NCI-H1105 (cell line): ENCODE data around the gene PSMC3.
A peak's percentile ranks its signal among the peaks of the same experiment; 100 is the strongest.

Experiments
- DNase-seq: peaks from one replicate; lab custom pipeline; 2025; lab: John Stamatoyannopoulos, UW

PSMC3 gene

GRCh38 chr11:47443028-47443700, 16.9 kb upstream of the PSMC3 start:
- no peak for DNase-seq

- DNase-seq, result no peak
Measured at GRCh38 chr11:47442514-47442913, 16.3 kb upstream of the PSMC3 start.

- DNase-seq, result no peak
Measured at GRCh38 chr11:47441421-47441820, 15.2 kb upstream of the PSMC3 start.

GRCh38 chr11:47440054-47440476, 13.8 kb upstream of the PSMC3 start:
- no peak for DNase-seq

GRCh38 chr11:47438721-47439120, 12.5 kb upstream of the PSMC3 start:
- no peak for DNase-seq

GRCh38 chr11:47437746-47438418, 11.6 kb upstream of the PSMC3 start:
- DNase-seq, result no peak

GRCh38 chr11:47437218-47437745, 11.0 kb upstream of the PSMC3 start:
- no peak for DNase-seq

GRCh38 chr11:47436726-47437125, 10.5 kb upstream of the PSMC3 start:
- DNase-seq, result no peak

GRCh38 chr11:47435687-47436086, 9.4 kb upstream of the PSMC3 start:
- DNase-seq, result no peak

- no peak for DNase-seq
Measured at GRCh38 chr11:47434011-47434786, 8.0 kb upstream of the PSMC3 start.

GRCh38 chr11:47433157-47433556, 6.9 kb upstream of the PSMC3 start:
- DNase-seq, result no peak

GRCh38 chr11:47431356-47432083, 5.3 kb upstream of the PSMC3 start:
- no peak for DNase-seq

- no peak for DNase-seq
Measured at GRCh38 chr11:47430524-47430923, 4.3 kb upstream of the PSMC3 start.

GRCh38 chr11:47425611-47426010, 628 bp downstream of the PSMC3 start:
- DNase-seq, result no peak

GRCh38 chr11:47418454-47419259, 7.6 kb downstream of the PSMC3 start:
- no peak for DNase-seq

- no peak for DNase-seq
Measured at GRCh38 chr11:47417712-47418111, 8.5 kb downstream of the PSMC3 start.

GRCh38 chr11:47415949-47416472, 10.2 kb downstream of the PSMC3 start:
- DNase-seq, result peak; percentile 35

- DNase-seq, result no peak
Measured at GRCh38 chr11:47415091-47415854, 11.0 kb downstream of the PSMC3 start.

- DNase-seq, result no peak
Measured at GRCh38 chr11:47414685-47415070, 11.6 kb downstream of the PSMC3 start.
